ENCODE measurements around the gene A1BG. TPM values are rescaled to one million over a fixed set of nuclear protein-coding genes. Genes with fewer than 3 reads are reported as not detected.
A peak's percentile ranks its signal among the peaks of the same experiment; 100 is the strongest.

Gene A1BG
- polyA plus RNA-seq, 2 of the 4 experiments (the other 2 are of a cell fraction), result 2.5 to 9.5 TPM

DNA sequence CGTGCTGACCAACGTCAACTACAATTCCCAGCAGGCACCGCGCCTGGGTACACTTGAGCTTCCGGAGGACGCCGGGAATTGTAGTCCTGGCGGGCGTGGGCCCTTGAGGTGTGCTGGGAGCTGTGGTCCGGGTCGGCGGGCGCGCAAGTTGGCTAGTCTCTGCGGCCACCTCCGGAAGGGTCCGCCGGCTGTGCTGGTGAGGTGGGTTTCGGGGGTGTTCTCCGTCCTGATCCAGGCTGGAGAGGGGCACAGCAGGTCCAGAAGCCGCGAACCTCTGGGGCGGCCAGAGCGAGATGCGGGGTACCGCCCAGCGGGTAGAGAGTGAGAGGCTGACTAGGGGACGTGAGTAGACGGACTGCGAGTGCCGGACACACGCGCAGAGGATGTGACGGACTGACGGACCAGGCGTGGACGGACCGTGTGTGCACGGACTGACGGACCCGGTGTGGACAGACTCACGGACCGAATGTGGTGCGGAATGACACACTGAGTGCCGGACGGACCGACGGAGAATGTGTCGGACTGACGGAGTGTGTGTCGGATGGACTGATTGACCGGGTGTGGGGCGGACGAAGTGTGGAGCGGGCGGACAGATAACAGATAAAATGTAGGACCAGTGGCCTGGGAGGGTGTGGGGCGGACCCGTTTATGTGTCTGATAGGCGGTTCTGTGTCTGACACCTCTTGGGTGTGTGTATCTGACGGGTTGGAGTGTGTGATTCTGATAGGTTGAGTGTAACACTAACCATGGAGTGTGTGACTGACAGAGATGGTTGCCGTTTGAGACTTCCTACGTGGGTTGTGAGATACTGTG, 26.2 kb downstream of the A1BG start, which contains the start of gene ZSCAN22:
ZSCAN22 (plus strand) TSS at position 81 of the 813 bp plus-strand sequence. CDS start 7,809 bp downstream, outside the sequence.
- DNase-seq (ENCODE audit: low read depth in 1 of 2, low spot score in 1 of 2) (peak; percentile 99), ATAC-seq (peak; percentile 96 to 97), FAIRE-seq (peak; percentile 76)
- ChIA-PET CTCF (interaction anchor here (0.6 to 1.6 kb wide), 3 partner anchors 8 to 43 kb away, joined by 3 to 7 read pairs (median 4); partner anchors contain the start of gene ERVK3-1), POLR2A (interaction anchor here (0.6 to 1.3 kb wide), 10 partner anchors 10 to 645 kb away, joined by 3 to 41 read pairs (median 6); partner anchors contain the start of genes ERVK3-1, ZBTB45, ZNF274 and ZNF497)
- Histone ChIP-seq H3K4me3 (peak within 1 kb of the TSS; percentile 69), H3K4me1 (peaks cover 13% of the 10 kb centered on the region; the same call in 2 of the 3 replicates), H3K4me2 (peak within 1 kb of the TSS; percentile 93), H3K9me3 (peaks cover 12% of the 10 kb centered on the region; the same call in 1 of the 3 replicates), H3K27ac (peak within 1 kb of the TSS; percentile 88 to 95)
- WGBS (ENCODE audit: missing lambda C conversion rate), result 1% methylated on average over 58 of the region's 62 CpGs
- TF ChIP-seq HOXB13 (CRISPR knock-in tag; IDR thresholded peaks at IDR 0.05; ENCODE audit: low read depth) (no peak), ESRRA (IDR thresholded peaks at IDR 0.05; ENCODE audit: borderline replicate concordance, low read length) (no peak), TP53 (CRISPR knock-in tag; IDR thresholded peaks at IDR 0.05) (peak; percentile 44; the same call in 1 of the 2 replicates), EP300 (IDR thresholded peaks at IDR 0.05) (no peak), RCOR1 (IDR thresholded peaks at IDR 0.05; ENCODE audit: low read depth, low read length) (no peak), NR3C1 (IDR thresholded peaks at IDR 0.05) (no peak), KDM5A (IDR thresholded peaks at IDR 0.05) (peak; percentile 86), CBX2 (IDR thresholded peaks at IDR 0.05; ENCODE audit: borderline replicate concordance, low read depth) (no peak), ZFP36 (IDR thresholded peaks at IDR 0.05; ENCODE audit: borderline replicate concordance, partially characterized antibody) (no peak), NFE2L2 (conservative IDR thresholded peaks at IDR 0.05; ENCODE audit: low read length) (no peak), FOXS1 (CRISPR knock-in tag; IDR thresholded peaks at IDR 0.05) (no peak), CHD4 (IDR thresholded peaks at IDR 0.05; ENCODE audit: borderline replicate concordance) (no peak), MYC (IDR thresholded peaks at IDR 0.05; ENCODE audit: borderline replicate concordance, low read length) (peak; percentile 55), HEYL (CRISPR knock-in tag; IDR thresholded peaks at IDR 0.05) (no peak), NPAS2 (CRISPR knock-in tag; IDR thresholded peaks at IDR 0.05; ENCODE audit: borderline replicate concordance) (no peak)
- TF ChIP-seq, protein P1, sequence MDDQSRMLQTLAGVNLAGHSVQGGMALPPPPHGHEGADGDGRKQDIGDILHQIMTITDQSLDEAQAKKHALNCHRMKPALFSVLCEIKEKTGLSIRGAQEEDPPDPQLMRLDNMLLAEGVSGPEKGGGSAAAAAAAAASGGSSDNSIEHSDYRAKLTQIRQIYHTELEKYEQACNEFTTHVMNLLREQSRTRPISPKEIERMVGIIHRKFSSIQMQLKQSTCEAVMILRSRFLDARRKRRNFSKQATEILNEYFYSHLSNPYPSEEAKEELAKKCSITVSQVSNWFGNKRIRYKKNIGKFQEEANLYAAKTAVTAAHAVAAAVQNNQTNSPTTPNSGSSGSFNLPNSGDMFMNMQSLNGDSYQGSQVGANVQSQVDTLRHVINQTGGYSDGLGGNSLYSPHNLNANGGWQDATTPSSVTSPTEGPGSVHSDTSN (IDR thresholded peaks at IDR 0.05), result peak; percentile 44; the same call in 1 of the 2 replicates
- TF ChIP-seq, protein P2, sequence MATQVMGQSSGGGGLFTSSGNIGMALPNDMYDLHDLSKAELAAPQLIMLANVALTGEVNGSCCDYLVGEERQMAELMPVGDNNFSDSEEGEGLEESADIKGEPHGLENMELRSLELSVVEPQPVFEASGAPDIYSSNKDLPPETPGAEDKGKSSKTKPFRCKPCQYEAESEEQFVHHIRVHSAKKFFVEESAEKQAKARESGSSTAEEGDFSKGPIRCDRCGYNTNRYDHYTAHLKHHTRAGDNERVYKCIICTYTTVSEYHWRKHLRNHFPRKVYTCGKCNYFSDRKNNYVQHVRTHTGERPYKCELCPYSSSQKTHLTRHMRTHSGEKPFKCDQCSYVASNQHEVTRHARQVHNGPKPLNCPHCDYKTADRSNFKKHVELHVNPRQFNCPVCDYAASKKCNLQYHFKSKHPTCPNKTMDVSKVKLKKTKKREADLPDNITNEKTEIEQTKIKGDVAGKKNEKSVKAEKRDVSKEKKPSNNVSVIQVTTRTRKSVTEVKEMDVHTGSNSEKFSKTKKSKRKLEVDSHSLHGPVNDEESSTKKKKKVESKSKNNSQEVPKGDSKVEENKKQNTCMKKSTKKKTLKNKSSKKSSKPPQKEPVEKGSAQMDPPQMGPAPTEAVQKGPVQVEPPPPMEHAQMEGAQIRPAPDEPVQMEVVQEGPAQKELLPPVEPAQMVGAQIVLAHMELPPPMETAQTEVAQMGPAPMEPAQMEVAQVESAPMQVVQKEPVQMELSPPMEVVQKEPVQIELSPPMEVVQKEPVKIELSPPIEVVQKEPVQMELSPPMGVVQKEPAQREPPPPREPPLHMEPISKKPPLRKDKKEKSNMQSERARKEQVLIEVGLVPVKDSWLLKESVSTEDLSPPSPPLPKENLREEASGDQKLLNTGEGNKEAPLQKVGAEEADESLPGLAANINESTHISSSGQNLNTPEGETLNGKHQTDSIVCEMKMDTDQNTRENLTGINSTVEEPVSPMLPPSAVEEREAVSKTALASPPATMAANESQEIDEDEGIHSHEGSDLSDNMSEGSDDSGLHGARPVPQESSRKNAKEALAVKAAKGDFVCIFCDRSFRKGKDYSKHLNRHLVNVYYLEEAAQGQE (IDR thresholded peaks at IDR 0.05), result no peak
- TF ChIP-seq, protein P3, sequence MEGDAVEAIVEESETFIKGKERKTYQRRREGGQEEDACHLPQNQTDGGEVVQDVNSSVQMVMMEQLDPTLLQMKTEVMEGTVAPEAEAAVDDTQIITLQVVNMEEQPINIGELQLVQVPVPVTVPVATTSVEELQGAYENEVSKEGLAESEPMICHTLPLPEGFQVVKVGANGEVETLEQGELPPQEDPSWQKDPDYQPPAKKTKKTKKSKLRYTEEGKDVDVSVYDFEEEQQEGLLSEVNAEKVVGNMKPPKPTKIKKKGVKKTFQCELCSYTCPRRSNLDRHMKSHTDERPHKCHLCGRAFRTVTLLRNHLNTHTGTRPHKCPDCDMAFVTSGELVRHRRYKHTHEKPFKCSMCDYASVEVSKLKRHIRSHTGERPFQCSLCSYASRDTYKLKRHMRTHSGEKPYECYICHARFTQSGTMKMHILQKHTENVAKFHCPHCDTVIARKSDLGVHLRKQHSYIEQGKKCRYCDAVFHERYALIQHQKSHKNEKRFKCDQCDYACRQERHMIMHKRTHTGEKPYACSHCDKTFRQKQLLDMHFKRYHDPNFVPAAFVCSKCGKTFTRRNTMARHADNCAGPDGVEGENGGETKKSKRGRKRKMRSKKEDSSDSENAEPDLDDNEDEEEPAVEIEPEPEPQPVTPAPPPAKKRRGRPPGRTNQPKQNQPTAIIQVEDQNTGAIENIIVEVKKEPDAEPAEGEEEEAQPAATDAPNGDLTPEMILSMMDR (IDR thresholded peaks at IDR 0.05), result no peak
- TF ChIP-seq, protein P4, sequence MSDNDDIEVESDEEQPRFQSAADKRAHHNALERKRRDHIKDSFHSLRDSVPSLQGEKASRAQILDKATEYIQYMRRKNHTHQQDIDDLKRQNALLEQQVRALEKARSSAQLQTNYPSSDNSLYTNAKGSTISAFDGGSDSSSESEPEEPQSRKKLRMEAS (IDR thresholded peaks at IDR 0.05), result peak; percentile 97
- TF ChIP-seq, protein P5, sequence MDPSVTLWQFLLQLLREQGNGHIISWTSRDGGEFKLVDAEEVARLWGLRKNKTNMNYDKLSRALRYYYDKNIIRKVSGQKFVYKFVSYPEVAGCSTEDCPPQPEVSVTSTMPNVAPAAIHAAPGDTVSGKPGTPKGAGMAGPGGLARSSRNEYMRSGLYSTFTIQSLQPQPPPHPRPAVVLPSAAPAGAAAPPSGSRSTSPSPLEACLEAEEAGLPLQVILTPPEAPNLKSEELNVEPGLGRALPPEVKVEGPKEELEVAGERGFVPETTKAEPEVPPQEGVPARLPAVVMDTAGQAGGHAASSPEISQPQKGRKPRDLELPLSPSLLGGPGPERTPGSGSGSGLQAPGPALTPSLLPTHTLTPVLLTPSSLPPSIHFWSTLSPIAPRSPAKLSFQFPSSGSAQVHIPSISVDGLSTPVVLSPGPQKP (IDR thresholded peaks at IDR 0.05; ENCODE audit: low read depth, low read length), result no peak
- TF ChIP-seq, protein P6, sequence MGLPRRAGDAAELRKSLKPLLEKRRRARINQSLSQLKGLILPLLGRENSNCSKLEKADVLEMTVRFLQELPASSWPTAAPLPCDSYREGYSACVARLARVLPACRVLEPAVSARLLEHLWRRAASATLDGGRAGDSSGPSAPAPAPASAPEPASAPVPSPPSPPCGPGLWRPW (IDR thresholded peaks at IDR 0.05), result no peak
- TF ChIP-seq, protein P7, sequence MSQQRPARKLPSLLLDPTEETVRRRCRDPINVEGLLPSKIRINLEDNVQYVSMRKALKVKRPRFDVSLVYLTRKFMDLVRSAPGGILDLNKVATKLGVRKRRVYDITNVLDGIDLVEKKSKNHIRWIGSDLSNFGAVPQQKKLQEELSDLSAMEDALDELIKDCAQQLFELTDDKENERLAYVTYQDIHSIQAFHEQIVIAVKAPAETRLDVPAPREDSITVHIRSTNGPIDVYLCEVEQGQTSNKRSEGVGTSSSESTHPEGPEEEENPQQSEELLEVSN (IDR thresholded peaks at IDR 0.05; ENCODE audit: borderline replicate concordance, low read depth), result peak; percentile 58; the same call in 1 of the 2 replicates
- TF ChIP-seq, protein P8, sequence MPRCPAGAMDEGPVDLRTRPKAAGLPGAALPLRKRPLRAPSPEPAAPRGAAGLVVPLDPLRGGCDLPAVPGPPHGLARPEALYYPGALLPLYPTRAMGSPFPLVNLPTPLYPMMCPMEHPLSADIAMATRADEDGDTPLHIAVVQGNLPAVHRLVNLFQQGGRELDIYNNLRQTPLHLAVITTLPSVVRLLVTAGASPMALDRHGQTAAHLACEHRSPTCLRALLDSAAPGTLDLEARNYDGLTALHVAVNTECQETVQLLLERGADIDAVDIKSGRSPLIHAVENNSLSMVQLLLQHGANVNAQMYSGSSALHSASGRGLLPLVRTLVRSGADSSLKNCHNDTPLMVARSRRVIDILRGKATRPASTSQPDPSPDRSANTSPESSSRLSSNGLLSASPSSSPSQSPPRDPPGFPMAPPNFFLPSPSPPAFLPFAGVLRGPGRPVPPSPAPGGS (IDR thresholded peaks at IDR 0.05), result peak; percentile 71; the same call in 1 of the 3 replicates
- TF ChIP-seq, protein P9, sequence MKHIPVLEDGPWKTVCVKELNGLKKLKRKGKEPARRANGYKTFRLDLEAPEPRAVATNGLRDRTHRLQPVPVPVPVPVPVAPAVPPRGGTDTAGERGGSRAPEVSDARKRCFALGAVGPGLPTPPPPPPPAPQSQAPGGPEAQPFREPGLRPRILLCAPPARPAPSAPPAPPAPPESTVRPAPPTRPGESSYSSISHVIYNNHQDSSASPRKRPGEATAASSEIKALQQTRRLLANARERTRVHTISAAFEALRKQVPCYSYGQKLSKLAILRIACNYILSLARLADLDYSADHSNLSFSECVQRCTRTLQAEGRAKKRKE (CRISPR knock-in tag; IDR thresholded peaks at IDR 0.05; ENCODE audit: low read depth), result no peak; the same call in 1 of the 2 replicates
- TF ChIP-seq, protein P10, sequence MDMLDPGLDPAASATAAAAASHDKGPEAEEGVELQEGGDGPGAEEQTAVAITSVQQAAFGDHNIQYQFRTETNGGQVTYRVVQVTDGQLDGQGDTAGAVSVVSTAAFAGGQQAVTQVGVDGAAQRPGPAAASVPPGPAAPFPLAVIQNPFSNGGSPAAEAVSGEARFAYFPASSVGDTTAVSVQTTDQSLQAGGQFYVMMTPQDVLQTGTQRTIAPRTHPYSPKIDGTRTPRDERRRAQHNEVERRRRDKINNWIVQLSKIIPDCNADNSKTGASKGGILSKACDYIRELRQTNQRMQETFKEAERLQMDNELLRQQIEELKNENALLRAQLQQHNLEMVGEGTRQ (IDR thresholded peaks at IDR 0.05), result no peak
